HL-60/S4 treated with phorbol 12-myristate 13-acetate at 8.2 ng/mL for 4 days and 3 days (cell line): ENCODE results near the gene GALNT5.
"Not testable (repeated sequence)": the region's sequence is repeated elsewhere in the genome, so short reads cannot be mapped to it uniquely, and the experiment has no call there.

Source experiments
- in situ Hi-C: fragments of 300-500 bp; cut with MboI; formaldehyde crosslinking; loops from 2 replicates; pipeline ENCODE4 v1.15.0; 2022; ENCODE audit warnings: low sequenced_read_pairs

Gene GALNT5

GRCh38 chr2:157324331-157324843 lies 66.9 kb downstream of the GALNT5 start:
- in situ Hi-C loops = no loop called here

DNA sequence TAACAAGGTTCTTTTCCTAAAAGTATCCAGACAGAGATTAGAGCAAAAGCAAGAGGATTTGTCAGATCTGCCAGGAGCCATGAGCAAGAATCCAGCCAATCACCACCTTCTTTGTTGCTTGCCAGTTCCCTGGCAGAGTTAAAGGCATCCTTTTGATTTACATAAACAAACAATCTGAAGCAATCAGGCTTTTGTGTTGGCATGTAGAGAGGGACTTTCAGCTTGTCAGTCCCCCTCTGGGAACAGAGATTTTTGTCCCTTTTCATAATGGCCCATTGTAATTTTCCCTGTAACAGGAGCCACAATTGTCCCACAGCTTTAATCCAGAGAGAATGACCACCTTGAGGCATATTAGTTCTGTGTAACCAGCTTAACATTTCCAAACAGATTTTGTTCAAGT lies 68.3 kb downstream of the GALNT5 start, which contains the start of gene ERMN:
ERMN (minus strand) TSS at position 39 of the 400 bp plus-strand sequence. CDS start 182 bp downstream, outside the sequence.
- in situ Hi-C loops = no loop called here

DNA sequence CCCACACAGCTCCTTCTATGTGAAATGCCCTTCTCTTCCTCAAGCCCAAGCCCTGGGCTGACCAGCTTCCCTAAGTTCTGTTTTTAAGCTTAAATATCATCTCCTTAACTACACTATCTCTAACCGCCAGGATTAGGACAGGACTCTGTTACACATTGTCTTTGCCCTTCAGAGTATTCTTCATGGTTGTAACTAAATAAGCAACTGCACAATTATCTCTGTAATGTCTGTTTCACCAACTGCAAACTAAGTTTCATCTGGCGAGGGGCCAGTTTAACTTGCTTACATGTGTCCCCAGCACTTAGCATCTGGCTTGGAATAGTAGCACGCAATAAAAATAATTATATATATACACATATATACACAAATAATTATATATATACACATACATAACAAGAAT lies 69.2 kb downstream of the GALNT5 start:
- in situ Hi-C loops = no loop called here

DNA sequence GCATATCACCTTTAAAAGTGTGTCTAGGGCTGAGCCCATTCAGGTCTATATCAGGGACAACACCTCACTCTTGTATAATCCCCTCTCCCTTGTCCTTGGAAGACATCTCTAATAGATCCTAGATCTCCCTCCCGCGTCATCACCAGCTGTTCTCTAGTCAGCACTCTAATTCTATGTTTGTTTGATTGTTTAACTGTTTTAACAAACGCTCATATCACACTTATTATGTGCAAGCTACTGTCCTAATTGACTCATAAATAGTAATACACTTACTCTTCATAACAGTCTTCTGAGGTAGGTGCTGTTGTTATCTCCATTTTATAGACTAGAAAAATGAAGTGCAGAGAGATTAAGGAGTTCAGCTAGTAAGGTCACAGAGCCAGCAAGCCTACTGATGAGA lies 69.7 kb downstream of the GALNT5 start:
- in situ Hi-C loops = no loop called here

GRCh38 chr2:157327621-157328500 lies 70.4 kb downstream of the GALNT5 start:
- in situ Hi-C loops = no loop called here

- in situ Hi-C loops = no loop called here
These were observed 72.0 kb downstream of the GALNT5 start for GRCh38 chr2:157329524-157329923.

- in situ Hi-C loops = no loop called here
These were observed 76.0 kb downstream of the GALNT5 start for GRCh38 chr2:157333304-157334047.

DNA sequence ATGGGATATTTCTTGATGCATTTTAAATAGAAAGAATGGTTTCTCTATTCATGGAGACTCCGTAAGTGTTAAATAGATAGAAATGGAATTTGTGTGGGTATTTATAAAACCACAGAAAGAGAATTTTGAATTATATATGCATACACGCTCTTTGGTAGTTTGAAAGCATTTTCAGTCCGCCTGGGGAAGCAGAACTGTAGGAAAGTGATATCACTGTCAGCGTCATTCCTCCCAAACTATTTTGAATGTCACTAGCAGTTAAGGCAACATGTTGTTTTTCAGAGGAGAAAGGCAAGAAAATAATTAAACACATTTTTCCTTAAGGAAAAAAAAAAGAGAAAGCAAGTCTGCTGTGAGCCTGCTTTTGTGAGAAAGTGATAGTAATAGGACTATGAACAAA lies 76.8 kb downstream of the GALNT5 start:
- in situ Hi-C loops = no loop called here

- in situ Hi-C loops = no loop called here
These were observed 77.3 kb downstream of the GALNT5 start for GRCh38 chr2:157334797-157335196.

GRCh38 chr2:157336137-157337010 lies 78.9 kb downstream of the GALNT5 start:
- in situ Hi-C loops = no loop called here

GRCh38 chr2:157337978-157338377 lies 80.5 kb downstream of the GALNT5 start:
- in situ Hi-C loops = no loop called here

DNA sequence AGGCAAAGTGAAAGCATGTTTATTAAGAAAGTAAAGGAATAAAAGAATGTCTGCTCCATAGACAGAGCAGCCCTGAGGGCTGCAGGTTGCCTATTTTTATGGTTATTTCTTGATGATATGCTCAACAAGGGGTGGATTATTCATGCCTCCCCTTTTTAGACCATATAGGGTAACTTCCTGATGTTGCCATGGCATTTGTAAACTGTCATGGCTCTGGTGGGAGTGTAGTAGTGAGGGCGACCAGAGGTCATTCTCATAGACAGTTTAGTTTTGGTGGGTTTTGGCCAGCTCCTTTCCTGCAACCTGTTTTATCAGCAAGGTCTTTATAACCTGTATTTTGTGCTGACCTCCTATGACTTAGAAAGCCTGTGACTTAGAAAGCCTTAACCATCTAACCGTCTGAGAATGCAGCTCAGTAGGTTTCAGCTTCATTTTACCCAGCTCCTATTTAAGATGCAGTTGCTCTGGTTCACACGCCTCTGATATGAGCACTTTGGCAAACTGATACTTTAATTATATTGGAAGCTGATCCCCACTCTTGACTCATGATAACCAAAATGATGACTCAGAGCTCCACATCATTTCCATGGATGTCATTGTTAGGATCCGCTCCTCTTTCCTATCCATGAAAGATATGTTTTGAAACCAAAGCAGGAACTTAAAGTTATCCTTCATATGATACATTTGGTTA lies 82.6 kb downstream of the GALNT5 start:
- in situ Hi-C loops = no loop called here

DNA sequence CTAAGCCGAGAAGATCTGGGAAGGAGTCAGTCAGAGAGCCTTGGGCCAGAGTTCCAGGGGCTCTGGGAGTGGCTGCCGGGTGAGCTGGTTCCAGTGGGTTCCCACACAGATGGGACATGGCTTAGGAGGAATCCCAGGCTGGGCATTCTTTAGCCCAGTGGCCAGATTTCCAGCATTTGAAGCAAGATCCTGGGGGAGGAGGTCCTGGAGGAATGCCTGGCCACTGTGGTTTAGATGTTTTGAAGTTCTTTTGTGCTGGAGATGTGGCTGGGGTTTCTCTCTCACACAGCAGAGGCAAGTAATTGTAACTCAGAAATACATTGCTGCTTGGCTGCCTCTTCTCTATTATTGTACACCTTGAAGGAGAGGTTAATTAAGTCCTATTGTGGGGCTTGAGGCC lies 83.9 kb downstream of the GALNT5 start:
- in situ Hi-C loops = not testable (repeated sequence)

- in situ Hi-C loops = no loop called here
These were observed 88.3 kb downstream of the GALNT5 start for GRCh38 chr2:157345647-157346389.

DNA sequence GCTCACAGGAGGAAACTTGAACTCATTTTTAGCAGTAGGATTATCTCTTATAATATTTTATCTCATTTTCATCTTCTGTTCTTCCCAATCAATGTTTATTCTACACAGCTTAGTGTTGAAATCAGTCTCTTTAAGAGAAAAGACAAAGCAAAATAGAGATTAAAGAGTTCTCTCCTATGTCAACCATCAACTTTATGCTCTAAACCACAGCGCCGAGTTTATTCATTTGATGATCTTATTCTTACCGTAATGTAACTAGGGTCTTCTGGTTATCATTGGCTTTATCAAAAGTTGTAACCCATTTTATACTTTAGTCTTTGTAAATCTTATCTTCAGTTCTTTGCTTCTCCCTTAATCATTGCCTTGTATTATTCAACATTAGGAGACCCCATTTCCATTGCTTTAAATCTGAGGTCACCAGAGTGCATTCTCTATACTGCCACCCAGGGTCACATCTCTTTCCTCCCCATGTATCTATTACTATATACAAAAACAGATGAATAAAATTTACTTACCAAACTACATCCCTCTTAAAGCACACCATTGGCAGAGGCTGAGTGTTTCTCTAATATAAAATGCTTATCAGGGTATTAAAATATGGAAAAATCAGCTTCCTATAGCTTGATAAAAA lies 90.9 kb downstream of the GALNT5 start:
- in situ Hi-C loops = no loop called here

DNA sequence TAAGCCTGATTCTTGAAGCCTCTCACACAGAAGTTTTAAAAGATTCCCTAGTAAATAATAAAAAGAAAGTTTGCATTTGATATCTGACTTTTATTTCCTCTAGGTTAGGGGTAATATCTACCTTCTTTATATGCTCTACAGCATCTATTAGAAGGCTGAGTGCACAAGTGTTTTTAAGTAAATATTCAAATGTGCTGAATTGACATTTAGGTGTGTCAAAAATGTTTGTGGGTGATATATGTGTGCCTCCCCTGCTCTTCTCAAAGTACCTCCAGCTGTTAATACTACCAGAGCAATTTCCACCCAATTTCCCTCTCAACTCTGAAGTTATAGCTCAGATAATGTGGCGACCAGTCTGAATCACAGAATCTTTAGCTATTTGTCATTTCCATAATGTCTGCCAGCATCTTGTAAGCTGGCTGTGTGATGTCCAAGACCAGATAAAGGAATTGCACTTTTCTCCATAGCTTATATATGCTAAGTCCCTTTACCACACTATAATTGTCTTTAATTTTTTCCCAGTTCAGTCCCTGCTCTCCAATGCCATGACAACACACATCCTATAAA lies 92.5 kb downstream of the GALNT5 start:
- in situ Hi-C loops = no loop called here

DNA sequence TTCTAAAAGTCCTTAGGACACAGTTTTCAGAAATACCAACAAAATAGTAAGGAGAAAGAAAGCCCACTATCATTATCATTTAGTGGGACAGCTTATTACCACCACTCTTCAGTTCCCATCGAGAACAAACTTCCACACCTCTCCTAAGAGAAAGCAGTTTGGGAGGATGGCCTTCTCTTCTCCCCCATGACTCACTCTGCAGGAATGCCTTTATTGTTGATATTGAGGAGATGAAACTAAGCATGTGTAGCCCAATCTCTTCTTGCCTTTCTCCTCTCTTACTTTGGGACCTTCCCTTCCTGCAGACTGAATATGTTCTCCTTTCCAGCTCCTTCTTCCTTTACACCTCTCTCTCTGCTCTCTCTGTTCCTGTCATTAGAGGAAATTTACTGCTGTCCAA lies 98.1 kb downstream of the GALNT5 start:
- in situ Hi-C loops = no loop called here

- in situ Hi-C loops = no loop called here
These were observed 102.1 kb downstream of the GALNT5 start for GRCh38 chr2:157359628-157360027.

DNA sequence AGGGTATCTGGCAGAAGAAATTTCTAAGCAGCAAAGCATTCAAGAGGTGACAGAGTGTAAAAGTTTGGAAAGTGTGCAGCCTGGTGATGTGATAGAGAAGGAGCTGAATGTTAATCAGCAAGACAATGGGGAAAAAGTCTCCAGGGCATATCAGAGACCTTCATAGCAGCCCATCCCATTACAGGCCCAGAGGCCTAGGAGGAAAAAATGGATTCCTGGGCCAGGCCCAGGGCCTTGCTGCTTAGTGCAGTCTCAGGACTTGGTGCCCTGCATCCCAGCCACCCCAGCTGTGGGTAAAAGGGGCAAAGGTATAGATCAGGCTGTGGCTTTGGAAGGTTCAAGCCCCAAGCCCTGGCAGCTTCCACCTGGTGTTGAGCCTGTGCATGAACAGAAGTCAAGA lies 104.0 kb downstream of the GALNT5 start:
- in situ Hi-C loops = no loop called here
